ENCODE data around the gene ABAT.

DNA sequence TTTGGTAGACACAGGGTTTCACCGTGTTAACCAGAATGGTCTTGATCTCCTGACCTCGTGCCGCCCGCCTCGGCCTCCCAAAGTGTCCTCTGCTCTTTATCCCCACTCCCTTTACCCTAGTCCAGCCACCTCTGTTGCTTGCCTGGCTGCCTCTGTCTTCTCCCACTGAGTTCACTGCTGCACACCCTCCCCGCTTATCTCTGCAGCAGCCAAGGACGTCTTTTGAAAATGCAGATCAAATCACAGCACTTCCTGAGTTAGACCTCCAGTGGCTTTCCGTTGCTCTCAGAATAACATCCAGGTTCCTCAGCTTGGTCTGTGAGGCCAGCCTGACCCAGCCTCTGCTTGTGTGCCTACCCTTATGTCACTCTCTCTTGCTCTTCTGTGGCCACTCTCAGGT is 47.5 kb upstream of the ABAT start:
- TF ChIP-seq, protein P1, sequence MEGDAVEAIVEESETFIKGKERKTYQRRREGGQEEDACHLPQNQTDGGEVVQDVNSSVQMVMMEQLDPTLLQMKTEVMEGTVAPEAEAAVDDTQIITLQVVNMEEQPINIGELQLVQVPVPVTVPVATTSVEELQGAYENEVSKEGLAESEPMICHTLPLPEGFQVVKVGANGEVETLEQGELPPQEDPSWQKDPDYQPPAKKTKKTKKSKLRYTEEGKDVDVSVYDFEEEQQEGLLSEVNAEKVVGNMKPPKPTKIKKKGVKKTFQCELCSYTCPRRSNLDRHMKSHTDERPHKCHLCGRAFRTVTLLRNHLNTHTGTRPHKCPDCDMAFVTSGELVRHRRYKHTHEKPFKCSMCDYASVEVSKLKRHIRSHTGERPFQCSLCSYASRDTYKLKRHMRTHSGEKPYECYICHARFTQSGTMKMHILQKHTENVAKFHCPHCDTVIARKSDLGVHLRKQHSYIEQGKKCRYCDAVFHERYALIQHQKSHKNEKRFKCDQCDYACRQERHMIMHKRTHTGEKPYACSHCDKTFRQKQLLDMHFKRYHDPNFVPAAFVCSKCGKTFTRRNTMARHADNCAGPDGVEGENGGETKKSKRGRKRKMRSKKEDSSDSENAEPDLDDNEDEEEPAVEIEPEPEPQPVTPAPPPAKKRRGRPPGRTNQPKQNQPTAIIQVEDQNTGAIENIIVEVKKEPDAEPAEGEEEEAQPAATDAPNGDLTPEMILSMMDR (IDR thresholded peaks at IDR 0.05; ENCODE audit: low read length), result no peak
- no peak for TF ChIP-seq EZH2 (IDR thresholded peaks at IDR 0.05; ENCODE audit: borderline replicate concordance, low read length)

All from OCI-LY1 (cell line).